Muscle of leg (tissue), 11 donors: ENCODE results near the gene ATXN7L3B. TPM values are rescaled to one million over a fixed set of nuclear protein-coding genes. Genes with fewer than 3 reads are reported as not detected.

ENCODE experiments used
- DNase-seq: peaks from one replicate; pipeline ENCODE4 v3.0.0; 2013
- H3K27ac ChIP-seq: one replicate; pipeline ENCODE4 v1.5.1; 2013; ENCODE audit warnings: mild to moderate bottlenecking, low read length, control low read depth
- H3K27me3 ChIP-seq: one replicate; pipeline ENCODE4 v1.6.1; 2013; ENCODE audit warnings: low read length; ENCODE audit not compliant: control insufficient read depth, insufficient read depth
- H3K36me3 ChIP-seq: one replicate; pipeline ENCODE4 v1.6.1; 2013; ENCODE audit warnings: low read length; ENCODE audit not compliant: control insufficient read depth, insufficient read depth
- H3K4me1 ChIP-seq: one replicate; pipeline ENCODE4 v1.6.1; 2013; ENCODE audit warnings: low read length; ENCODE audit not compliant: control insufficient read depth, insufficient read depth
- H3K4me3 ChIP-seq: one replicate; pipeline ENCODE4 v1.5.1; 2013; ENCODE audit warnings: low read length, control low read depth
- H3K9me3 ChIP-seq: replicated peaks from 2 replicates; pipeline ENCODE4 v1.6.1; 2013; ENCODE audit warnings: low read depth, low read length; ENCODE audit not compliant: control insufficient read depth
- WGBS: methylation state at CpG from one replicate; pipeline ENCODE4 v1.1.5; 2013; ENCODE audit warnings: missing lambda C conversion rate; ENCODE audit not compliant: insufficient coverage; 5-methylcytosine and 5-hydroxymethylcytosine counted together
- polyA plus RNA-seq, 8 donors: library from polyadenylated mRNA; unstranded; fragments of 120-200 nt; gene quantifications; one replicate each; pipeline versions ENCODE4 v1.2.1 to v1.2.3, GENCODE V29; 2013; ENCODE audit warnings: inconsistent platforms in 1 of 8, low replicate concordance in 1 of 8; ENCODE audit not compliant: insufficient read length in 8 of 8, insufficient read depth in 1 of 8
- total RNA-seq: library from RNA; stranded (reverse); fragments of 120-200 nt; gene quantifications from one replicate; pipeline ENCODE4 v1.2.4, GENCODE V29; 2013

The ATXN7L3B gene
- total and polyA plus RNA-seq, 9 donors = 32.6 to 58.3 (median 51.0) TPM

DNA sequence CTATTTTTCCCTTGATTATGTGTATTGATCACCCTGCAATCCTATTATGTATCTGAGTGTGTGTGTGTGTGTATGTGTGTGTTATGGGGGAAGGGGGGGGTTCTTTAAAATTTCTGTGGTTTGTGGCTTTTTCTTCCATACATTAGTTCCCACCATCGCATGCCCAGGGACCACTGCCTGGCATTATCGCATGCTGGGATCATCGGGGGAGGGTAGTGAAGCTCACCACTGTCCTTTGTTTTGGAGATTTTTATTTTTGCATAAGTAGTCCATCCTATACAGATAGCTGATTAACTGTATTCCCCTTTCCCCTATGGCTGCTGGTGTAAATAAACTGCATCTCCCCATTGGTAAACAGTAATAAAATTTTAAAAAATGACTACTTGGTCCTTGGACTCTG, 3.4 kb downstream of the ATXN7L3B start:
- H3K27ac ChIP-seq = no peak overlapping the region
- H3K9me3 ChIP-seq = no peaks in the 10 kb centered on the region
- no CpG with 5 or more reads among the region's 3 CpGs for WGBS
- H3K36me3 ChIP-seq = peaks cover 17% of the 10 kb centered on the region
- peaks cover 16% of the 10 kb centered on the region for H3K4me1 ChIP-seq
- DNase-seq = no peak
- no peak overlapping the region for H3K4me3 ChIP-seq
- no peaks in the 10 kb centered on the region for H3K27me3 ChIP-seq

DNA sequence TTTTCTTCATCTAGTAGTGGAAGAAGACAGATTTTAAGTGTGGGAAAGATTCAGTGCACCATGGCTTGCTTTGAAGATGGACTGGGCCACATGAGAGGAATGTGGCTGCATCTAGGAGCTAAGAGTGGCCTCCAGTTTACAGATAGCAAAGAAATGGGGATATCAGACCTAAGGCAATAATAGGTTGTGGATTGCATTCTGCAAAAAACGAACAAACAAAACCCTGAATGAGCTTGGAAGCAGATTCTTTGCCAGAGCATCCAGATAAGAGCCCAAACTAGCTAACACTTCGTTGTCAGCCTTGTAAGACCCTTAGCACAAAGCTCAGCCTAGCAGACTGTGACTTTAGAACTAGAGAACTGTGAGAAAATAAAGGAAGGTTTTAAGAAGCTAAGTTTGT, 9.6 kb downstream of the ATXN7L3B start:
- no peaks in the 10 kb centered on the region for H3K27me3 ChIP-seq
- H3K4me3 ChIP-seq = no peak overlapping the region
- H3K4me1 ChIP-seq = no peaks in the 10 kb centered on the region
- DNase-seq = no peak
- H3K36me3 ChIP-seq = peaks cover 2% of the 10 kb centered on the region
- WGBS = no CpG with 5 or more reads among the region's 2 CpGs
- no peaks in the 10 kb centered on the region for H3K9me3 ChIP-seq
- no peak overlapping the region for H3K27ac ChIP-seq

DNA sequence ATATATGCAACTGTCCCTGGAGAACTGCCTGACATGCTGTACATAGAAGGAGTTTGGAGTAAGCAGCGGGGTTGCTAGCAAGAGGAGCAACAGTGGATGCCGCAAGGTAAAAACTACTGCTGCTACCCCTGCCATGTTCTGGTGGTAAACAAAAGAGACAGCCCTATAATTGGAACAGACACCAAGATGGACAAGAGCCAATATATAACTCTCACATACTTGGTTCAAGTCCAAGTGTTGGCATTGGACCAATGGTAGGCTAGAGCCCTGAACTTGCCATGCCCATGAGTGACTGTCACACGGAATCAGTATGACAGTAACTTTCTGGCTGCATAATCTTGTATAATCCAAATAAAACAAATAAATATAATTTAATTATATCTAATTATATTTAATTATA, 13.7 kb downstream of the ATXN7L3B start:
- no peak overlapping the region for H3K4me3 ChIP-seq
- no peaks in the 10 kb centered on the region for H3K4me1 ChIP-seq
- 100% methylated on average over 2 of the region's 3 CpGs for WGBS
- H3K27me3 ChIP-seq = no peaks in the 10 kb centered on the region
- no peaks in the 10 kb centered on the region for H3K9me3 ChIP-seq
- H3K36me3 ChIP-seq = peaks cover 2% of the 10 kb centered on the region
- peak; percentile 18 for DNase-seq
- no peak overlapping the region for H3K27ac ChIP-seq

DNA sequence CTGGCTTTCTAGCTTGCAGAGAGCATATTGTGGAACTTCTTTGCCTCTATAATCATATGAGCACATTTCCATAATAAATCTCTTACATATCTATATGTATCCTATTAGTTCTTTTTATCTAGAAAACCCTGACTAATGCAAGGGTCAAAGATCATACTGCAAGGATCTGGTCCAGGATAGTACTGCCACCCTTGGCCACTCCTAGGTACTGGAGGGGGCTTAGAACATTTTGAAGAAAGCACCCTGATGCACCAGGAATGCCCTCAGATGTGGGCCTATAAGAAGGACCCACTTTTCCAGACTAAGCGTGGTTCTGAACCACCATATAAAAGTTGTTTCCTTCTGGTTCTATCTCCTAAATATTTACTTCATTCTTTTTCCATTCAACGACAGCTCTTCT, 14.6 kb downstream of the ATXN7L3B start:
- no CpG with 5 or more reads among the region's 2 CpGs for WGBS
- Histone ChIP-seq H3K4me3 (no peak overlapping the region), H3K9me3 (no peaks in the 10 kb centered on the region), H3K36me3 (peaks cover 2% of the 10 kb centered on the region), H3K27ac (no peak overlapping the region), H3K27me3 (no peaks in the 10 kb centered on the region), H3K4me1 (no peaks in the 10 kb centered on the region)
- DNase-seq = no peak

DNA sequence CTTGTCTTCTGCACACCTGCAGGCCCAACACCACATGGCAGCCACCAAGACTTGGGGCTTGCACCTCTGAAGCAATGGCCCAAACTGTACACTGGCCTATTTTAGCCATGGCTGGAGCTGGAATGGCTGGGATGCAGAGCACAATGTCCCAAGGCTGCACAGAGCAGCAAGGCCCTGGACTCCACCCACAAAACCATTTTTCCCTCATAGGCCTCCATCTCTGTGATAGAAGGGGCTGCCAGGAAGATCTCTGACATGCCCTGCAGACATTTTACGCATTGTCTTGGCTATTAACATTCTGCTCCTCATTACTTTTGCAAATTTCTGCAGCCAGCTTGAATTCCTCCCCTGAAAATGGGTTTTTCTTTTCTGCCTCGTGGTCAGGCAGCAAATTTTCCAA, 22.1 kb downstream of the ATXN7L3B start:
- no peak for DNase-seq
- H3K4me1 ChIP-seq = no peaks in the 10 kb centered on the region
- H3K27me3 ChIP-seq = no peaks in the 10 kb centered on the region
- no peaks in the 10 kb centered on the region for H3K36me3 ChIP-seq
- 66% methylated on average over 2 of the region's 2 CpGs for WGBS
- H3K4me3 ChIP-seq = no peak overlapping the region
- H3K27ac ChIP-seq = no peak overlapping the region
- H3K9me3 ChIP-seq = no peaks in the 10 kb centered on the region

DNA sequence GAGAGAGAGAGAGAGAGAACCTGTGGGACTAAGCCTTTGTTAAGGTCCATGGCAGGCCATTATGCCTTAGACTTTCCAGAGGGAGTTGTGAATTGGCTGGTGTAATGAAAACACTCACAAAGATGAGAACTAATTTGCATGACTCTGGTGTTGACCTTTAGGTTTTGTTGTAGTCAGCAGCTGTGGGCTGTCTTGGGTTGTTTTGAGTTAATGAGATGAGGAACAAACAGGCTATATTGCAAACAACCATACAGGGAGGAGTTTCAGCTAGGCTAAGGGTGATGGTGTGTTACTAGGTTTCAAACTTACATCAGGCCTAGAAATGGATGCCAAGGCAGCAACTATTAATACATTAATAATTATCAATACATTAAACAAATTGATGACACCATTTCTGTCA, 26.3 kb downstream of the ATXN7L3B start:
- Histone ChIP-seq H3K4me1 (no peaks in the 10 kb centered on the region), H3K27ac (no peak overlapping the region), H3K27me3 (no peaks in the 10 kb centered on the region), H3K4me3 (no peak overlapping the region), H3K36me3 (no peaks in the 10 kb centered on the region), H3K9me3 (no peaks in the 10 kb centered on the region)
- DNase-seq = no peak

DNA sequence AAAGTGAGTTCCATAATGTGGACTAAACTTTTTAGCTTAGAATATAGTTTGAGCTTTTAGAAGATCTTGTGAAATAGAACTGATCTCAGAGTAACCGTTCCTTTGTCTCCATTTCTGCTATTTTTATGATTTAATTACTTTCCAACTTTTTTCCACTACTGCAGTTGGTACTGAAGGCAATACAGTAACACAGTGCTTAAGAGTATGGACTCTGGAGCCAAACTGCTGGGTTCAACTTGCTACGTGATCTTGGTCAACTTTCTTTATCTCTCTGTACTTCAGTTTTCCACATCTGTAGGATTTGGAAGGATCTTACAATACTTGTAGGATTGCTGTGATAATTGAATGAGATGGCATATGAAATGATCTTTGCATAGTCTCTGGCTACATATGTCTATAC, 40.9 kb downstream of the ATXN7L3B start:
- WGBS = no CpG with 5 or more reads among the region's 2 CpGs
- no peaks in the 10 kb centered on the region for H3K4me1 ChIP-seq
- no peak overlapping the region for H3K4me3 ChIP-seq
- H3K27ac ChIP-seq = no peak overlapping the region
- no peaks in the 10 kb centered on the region for H3K36me3 ChIP-seq
- no peaks in the 10 kb centered on the region for H3K27me3 ChIP-seq
- no peak for DNase-seq
- H3K9me3 ChIP-seq = no peaks in the 10 kb centered on the region

DNA sequence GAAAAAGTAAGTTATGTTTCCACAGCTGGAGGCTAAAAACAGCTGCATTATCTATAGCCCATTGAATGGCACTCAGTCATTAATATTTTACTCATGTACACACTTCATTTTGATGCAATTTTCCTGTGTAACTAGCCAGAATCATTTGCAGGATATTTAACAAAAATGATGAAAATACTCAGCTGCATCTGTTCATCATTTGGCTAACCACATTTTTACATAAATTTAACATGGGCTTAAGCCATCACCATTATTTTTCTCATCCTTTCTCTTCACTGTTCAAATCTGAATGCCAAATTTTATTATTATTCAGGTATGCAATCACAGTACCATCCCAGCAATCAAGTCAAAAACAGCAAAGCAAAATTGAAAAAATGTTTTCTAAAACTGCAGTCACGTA, 41.8 kb downstream of the ATXN7L3B start:
- H3K4me3 ChIP-seq = no peak overlapping the region
- WGBS = 40% methylated on average over 1 of the region's 1 CpG

DNA sequence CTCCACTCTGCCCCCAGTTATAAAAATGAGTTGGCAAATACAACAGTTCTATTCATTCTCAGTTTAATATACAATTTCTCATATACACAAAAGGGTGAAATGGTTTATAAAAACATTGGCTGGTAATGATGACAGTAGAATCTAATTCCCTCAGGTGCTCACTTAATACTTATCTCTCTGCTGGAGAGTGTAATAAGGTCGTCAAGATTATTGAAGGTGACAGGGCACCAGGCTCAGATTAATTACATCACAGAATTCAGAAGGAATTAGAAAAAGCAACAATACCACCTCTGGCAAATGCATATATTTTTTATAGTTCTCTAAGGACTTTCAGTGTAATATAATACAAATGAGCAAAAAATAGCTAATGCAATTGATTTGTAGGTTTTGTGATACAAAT, 42.3 kb downstream of the ATXN7L3B start:
- Histone ChIP-seq H3K4me1 (no peaks in the 10 kb centered on the region), H3K4me3 (no peak overlapping the region), H3K27ac (no peak overlapping the region), H3K27me3 (no peaks in the 10 kb centered on the region), H3K36me3 (no peaks in the 10 kb centered on the region), H3K9me3 (no peaks in the 10 kb centered on the region)
- DNase-seq = no peak
- WGBS = no CpG with 5 or more reads among the region's 1 CpG

More for the DNA sequence above, 41.8 kb downstream of the ATXN7L3B start:
- no peaks in the 10 kb centered on the region for H3K36me3 ChIP-seq
- DNase-seq = no peak
- no peaks in the 10 kb centered on the region for H3K9me3 ChIP-seq
- H3K27me3 ChIP-seq = no peaks in the 10 kb centered on the region
- H3K4me1 ChIP-seq = no peaks in the 10 kb centered on the region
- no peak overlapping the region for H3K27ac ChIP-seq

DNA sequence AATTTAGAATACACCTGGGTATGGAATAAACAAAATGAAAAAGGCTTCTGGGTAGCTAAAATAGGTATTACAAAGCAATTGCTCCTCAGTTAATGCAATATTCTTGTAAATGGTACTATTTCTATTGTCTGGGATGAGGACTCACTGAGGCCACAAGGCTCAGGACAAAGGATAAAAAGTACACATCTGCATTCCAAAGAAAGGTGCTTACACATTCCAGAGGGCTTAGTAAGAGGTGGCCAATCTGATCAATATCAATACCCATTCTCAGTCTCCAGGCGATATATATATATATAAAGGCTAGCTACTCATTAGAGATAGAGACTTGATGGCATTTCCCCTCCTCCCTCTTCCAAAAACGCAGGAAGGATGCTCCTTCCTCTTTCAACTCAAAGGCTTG, 43.8 kb downstream of the ATXN7L3B start:
- Histone ChIP-seq H3K27ac (no peak overlapping the region), H3K36me3 (no peaks in the 10 kb centered on the region), H3K9me3 (no peaks in the 10 kb centered on the region), H3K4me3 (no peak overlapping the region), H3K27me3 (no peaks in the 10 kb centered on the region), H3K4me1 (no peaks in the 10 kb centered on the region)
- no CpG with 5 or more reads among the region's 2 CpGs for WGBS
- no peak for DNase-seq

DNA sequence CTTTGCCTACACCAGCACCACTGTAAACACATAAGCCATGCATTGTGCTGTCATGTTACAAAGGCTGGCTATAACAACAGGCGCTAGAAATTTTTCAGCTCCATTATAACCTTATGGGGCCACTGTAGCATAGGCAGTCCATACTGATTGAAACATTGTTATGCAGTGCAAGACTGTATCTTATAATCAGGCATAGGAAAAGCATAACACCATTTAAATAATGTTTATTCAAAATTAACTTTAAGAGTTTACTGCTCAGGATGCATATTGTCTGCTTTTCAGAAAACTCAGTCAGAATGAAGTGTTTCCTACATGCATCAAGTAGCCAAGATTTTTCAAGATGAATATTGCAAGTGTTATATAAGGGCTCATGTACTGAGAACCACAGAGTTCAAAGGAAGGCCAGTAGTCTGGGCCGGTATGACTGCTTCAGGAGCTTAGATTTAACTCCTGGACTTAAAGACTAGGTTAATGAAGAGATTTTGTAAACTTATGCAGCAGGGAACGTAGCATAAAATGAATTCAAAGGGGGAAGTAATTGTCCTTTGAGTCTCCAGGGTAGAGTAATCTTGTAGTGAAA, 46.9 kb downstream of the ATXN7L3B start:
- Histone ChIP-seq H3K27ac (no peak overlapping the region), H3K27me3 (no peaks in the 10 kb centered on the region), H3K4me1 (no peaks in the 10 kb centered on the region), H3K36me3 (no peaks in the 10 kb centered on the region), H3K9me3 (no peaks in the 10 kb centered on the region), H3K4me3 (no peak overlapping the region)
- 46% methylated on average over 2 of the region's 3 CpGs for WGBS
- DNase-seq = no peak
